IMR-90 (cell line): Measurements from ENCODE around the gene CDC45. TPM values are rescaled to one million over a fixed set of nuclear protein-coding genes. Genes with fewer than 3 reads are reported as not detected.

ENCODE experiments used
- ATAC-seq: fragments of 200-7000 bp; cut with Tn5 transposase; 2 replicates; pipeline ENCODE4 v1.9.1; 2020; ENCODE audit warnings: low read depth, mild to moderate bottlenecking, moderate library complexity
- BruUV-seq: library from RNA; stranded (reverse); fragments of 400-500 nt; replicated peaks from 2 replicates; lab custom pipeline; 2021; lab: Mats Ljungman, UMichigan
- CTCF ChIA-PET: fragments of 300-600 bp; formaldehyde crosslinking; extraction: SDS; loops from one replicate; lab custom pipeline; 2021; ENCODE audit warnings: antibody characterized with exemption; lab: Yijun Ruan, JAX
- POLR2A ChIA-PET: fragments of 300-600 bp; sonication (Branson Sonifier 250); formaldehyde crosslinking; loops from one replicate; lab custom pipeline; 2022; ENCODE audit warnings: antibody characterized with exemption; ENCODE audit not compliant: unreplicated experiment; lab: Charles Lee
- DNase-seq: peaks from one replicate; pipeline ENCODE4 v3.0.0; 2013
- H2AFZ ChIP-seq: replicated peaks from 2 replicates; pipeline ENCODE3; 2013; ENCODE audit warnings: low read length, mild to moderate bottlenecking; ENCODE audit not compliant: poor library complexity
- H2AK5ac ChIP-seq: 2 replicates; pipeline ENCODE4 v1.6.1; 2013; ENCODE audit warnings: low read depth, low read length, inconsistent platforms
- H2AK9ac ChIP-seq: replicated peaks from 2 replicates; pipeline ENCODE3; 2013; ENCODE audit warnings: mild to moderate bottlenecking, low read depth, low read length, moderate library complexity; ENCODE audit not compliant: poor library complexity
- H2BK120ac ChIP-seq: 2 replicates; pipeline ENCODE4 v1.6.1; 2013; ENCODE audit warnings: low read depth, low read length, inconsistent platforms
- H2BK15ac ChIP-seq: 3 replicates; pipeline ENCODE4 v1.6.1; 2013; ENCODE audit warnings: low read depth, low read length, inconsistent platforms
- H2BK20ac ChIP-seq: 2 replicates; pipeline ENCODE4 v1.6.1; 2013; ENCODE audit warnings: low read depth, mild to moderate bottlenecking, inconsistent platforms, low read length, moderate library complexity
- H2BK5ac ChIP-seq: 2 replicates; pipeline ENCODE4 v1.6.1; 2013; ENCODE audit warnings: mild to moderate bottlenecking, low read depth, low read length, inconsistent platforms; ENCODE audit not compliant: poor library complexity, severe bottlenecking
- H3K14ac ChIP-seq: replicated peaks from 2 replicates; pipeline ENCODE4 v1.6.1; 2013; ENCODE audit warnings: low read depth, low read length, inconsistent platforms
- H3K18ac ChIP-seq: 2 replicates; pipeline ENCODE4 v1.6.1; 2013; ENCODE audit warnings: low read depth, low read length, control low read depth
- H3K23ac ChIP-seq: 2 replicates; pipeline ENCODE4 v1.6.1; 2013; ENCODE audit warnings: low read depth, low read length, inconsistent platforms
- H3K27ac ChIP-seq: 2 replicates; pipeline ENCODE4 v1.5.1; 2013; ENCODE audit warnings: mild to moderate bottlenecking, control low read depth, low read length; ENCODE audit not compliant: insufficient read depth
- H3K27me3 ChIP-seq: 2 replicates; pipeline ENCODE4 v1.6.1; 2013; ENCODE audit warnings: low read length; ENCODE audit not compliant: control insufficient read depth, insufficient read depth
- H3K36me3 ChIP-seq: 2 replicates; pipeline ENCODE4 v1.6.1; 2013; ENCODE audit warnings: low read length, mixed read lengths; ENCODE audit not compliant: control insufficient read depth, insufficient read depth
- H3K4ac ChIP-seq: 2 replicates; pipeline ENCODE4 v1.6.1; 2013; ENCODE audit warnings: low read depth, low read length, inconsistent platforms
- H3K4me1 ChIP-seq: 2 replicates; pipeline ENCODE4 v1.6.1; 2013; ENCODE audit warnings: low read length, mixed read lengths; ENCODE audit not compliant: control insufficient read depth, insufficient read depth
- H3K4me2 ChIP-seq: 2 replicates; pipeline ENCODE4 v1.6.1; 2013; ENCODE audit warnings: low read depth, mild to moderate bottlenecking, control low read depth, low read length, moderate library complexity
- H3K4me3 ChIP-seq: 2 replicates; pipeline ENCODE4 v1.5.1; 2013; ENCODE audit warnings: low read depth, mild to moderate bottlenecking, control low read depth, low read length, moderate library complexity; ENCODE audit not compliant: insufficient read depth
- H3K56ac ChIP-seq: 2 replicates; pipeline ENCODE4 v1.6.1; 2013; ENCODE audit warnings: low read length, inconsistent platforms; ENCODE audit not compliant: insufficient read depth; ENCODE audit errors: extremely low read depth
- H3K79me1 ChIP-seq, 2 experiments: 2 replicates each; pipeline ENCODE4 v1.6.1; 2013; ENCODE audit warnings: low read length in 2 of 2, inconsistent platforms in 1 of 2, low read depth in 1 of 2
- H3K9ac ChIP-seq: 2 replicates; pipeline ENCODE4 v1.6.1; 2013; ENCODE audit warnings: low read depth, low read length, control low read depth
- H3K9me1 ChIP-seq: 2 replicates; pipeline ENCODE4 v1.6.1; 2013; ENCODE audit warnings: low read length, inconsistent platforms; ENCODE audit not compliant: insufficient read depth
- H3K9me3 ChIP-seq: 2 replicates; pipeline ENCODE4 v1.6.1; 2013; ENCODE audit warnings: low read length; ENCODE audit not compliant: control insufficient read depth, insufficient read depth
- H4K20me1 ChIP-seq: 2 replicates; pipeline ENCODE4 v1.6.1; 2013; ENCODE audit warnings: low read length, inconsistent platforms; ENCODE audit not compliant: insufficient read depth
- H4K5ac ChIP-seq: 2 replicates; pipeline ENCODE4 v1.6.1; 2013; ENCODE audit warnings: mild to moderate bottlenecking, low read depth, low read length, control low read depth
- H4K8ac ChIP-seq, 2 experiments: 2 replicates each; pipeline ENCODE4 v1.6.1; 2013; ENCODE audit warnings: low read depth in 2 of 2, low read length in 2 of 2, control low read depth in 1 of 2, inconsistent platforms in 1 of 2
- H4K91ac ChIP-seq: 2 replicates; pipeline ENCODE4 v1.6.1; 2013; ENCODE audit warnings: low read depth, low read length, inconsistent platforms; ENCODE audit not compliant: insufficient read depth
- BHLHE40 ChIP-seq: fragments of 150-350 bp; IDR thresholded peaks from 2 replicates; pipeline ENCODE4 v1.6.1; 2016; ENCODE audit warnings: mild to moderate bottlenecking, low read depth, low read length
- CEBPB ChIP-seq: IDR thresholded peaks from 2 replicates; pipeline ENCODE4 v1.6.1; 2012; ENCODE audit warnings: low read depth, low read length, improper control_type of control experiment
- MAFK ChIP-seq: IDR thresholded peaks from 2 replicates; pipeline ENCODE4 v1.6.1; 2012; ENCODE audit warnings: low read depth, low read length, improper control_type of control experiment
- NFE2L2 ChIP-seq: fragments of 150-350 bp; IDR thresholded peaks from 2 replicates; pipeline ENCODE4 v1.6.1; 2016; ENCODE audit warnings: low read depth, mild to moderate bottlenecking, low read length
- RFX5 ChIP-seq: IDR thresholded peaks from 2 replicates; pipeline ENCODE4 v1.8.0; 2012; ENCODE audit warnings: low read depth, mild to moderate bottlenecking, low read length, moderate library complexity
- SMC3 ChIP-seq: fragments of 150-350 bp; IDR thresholded peaks from 2 replicates; pipeline ENCODE4 v1.6.1; 2016; ENCODE audit warnings: low read depth, mild to moderate bottlenecking, antibody characterized with exemption, low read length, moderate library complexity
- WGBS, 2 experiments: methylation state at CpG; one replicate each; pipeline versions ENCODE4 v1.1.5 to v1.1.7; 2013; ENCODE audit warnings: missing lambda C conversion rate in 2 of 2; ENCODE audit not compliant: insufficient read length in 1 of 2; ENCODE audit errors: extremely low coverage in 2 of 2; 5-methylcytosine and 5-hydroxymethylcytosine counted together
- dilution Hi-C: fragments of 300-500 bp; cut with HindIII; formaldehyde crosslinking; loops from one replicate; pipeline ENCODE4 v1.14.3; 2018; ENCODE audit warnings: low sequenced_read_pairs; ENCODE audit not compliant: unreplicated experiment
- in situ Hi-C: fragments of 300-500 bp; cut with MboI; formaldehyde crosslinking; loops from 3 replicates; pipeline ENCODE4 v1.14.3; 2019; ENCODE audit warnings: low sequenced_read_pairs, inconsistent platforms, mixed read lengths
- intact Hi-C: fragments of 100-400 bp; cut with micrococcal nuclease; formaldehyde crosslinking; loops from 2 replicates; pipeline ENCODE4 v1.10.0; 2022
- polyA plus RNA-seq, 3 experiments: library from polyadenylated mRNA; depleted of rRNA; stranded (reverse); fragments of >200 nt; gene quantifications; 2 replicates each; pipeline ENCODE4 v1.2.3, GENCODE V29; 2012; ENCODE audit warnings: low replicate concordance in 1 of 3
- total RNA-seq: library from RNA; depleted of rRNA; stranded (reverse); fragments of >200 nt; gene quantifications from 2 replicates; pipeline ENCODE4 v1.2.3, GENCODE V29; 2012

Gene CDC45
- total and polyA plus RNA-seq, 2 of the 4 experiments (the other 2 are of a cell fraction): 22.7 to 44.6 TPM

DNA sequence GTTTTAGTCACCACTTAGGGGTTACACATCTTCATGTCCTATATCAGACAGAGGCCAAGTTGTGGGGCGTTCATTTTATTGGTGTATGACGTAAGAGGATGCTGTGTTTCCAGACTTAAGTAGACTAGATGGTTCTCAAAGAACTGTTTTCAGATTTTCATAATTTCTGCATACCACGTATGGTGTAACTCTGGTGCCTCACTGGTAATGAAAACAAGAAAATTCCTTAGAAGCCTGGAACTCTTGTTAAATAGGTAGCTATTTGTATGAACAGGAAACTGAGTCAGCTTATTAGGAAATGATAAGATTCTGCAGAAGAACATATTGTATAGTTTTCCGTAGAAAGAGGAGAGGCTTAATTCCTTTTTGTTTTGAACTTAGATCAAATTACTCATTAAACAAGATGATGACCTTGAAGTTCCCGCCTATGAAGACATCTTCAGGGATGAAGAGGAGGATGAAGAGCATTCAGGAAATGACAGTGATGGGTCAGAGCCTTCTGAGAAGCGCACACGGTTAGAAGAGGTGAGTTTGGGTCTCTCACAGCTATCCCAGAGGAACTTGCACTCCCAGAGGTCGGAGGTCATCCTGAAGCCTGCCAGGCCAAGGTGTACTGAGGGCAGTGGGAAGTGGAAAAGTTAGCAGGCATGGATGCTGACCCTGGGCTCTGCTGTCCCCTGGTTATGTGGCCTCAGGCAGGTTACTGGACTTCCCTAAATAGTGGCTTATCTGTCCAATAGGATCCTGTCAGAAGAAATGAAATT, 3.9 kb downstream of the CDC45 start:
- Histone ChIP-seq H3K4me1 (peaks cover 3% of the 10 kb centered on the region), H3K14ac (0 out of 2 replicates have a peak overlapping the region, but pooled peaks have one; percentile 9), H3K9ac (no peak overlapping the region), H3K27ac (peak overlapping the region; percentile 87), H2BK120ac (0 out of 2 replicates have a peak overlapping the region, but pooled peaks have one; percentile 5), H2AK9ac (no peak overlapping the region), H2BK15ac (0 out of 3 replicates have a peak overlapping the region, but pooled peaks have one; percentile 35), H3K56ac (no peak overlapping the region), H3K36me3 (peaks cover 1% of the 10 kb centered on the region; the same call in 1 of the 2 replicates), H3K79me1 (peaks cover 7 to 24% of the 10 kb centered on the region in 2 experiments; a peak in 3 of 4 replicates), H2BK20ac (no peak overlapping the region), H3K23ac (peak overlapping the region; percentile 45; the same call in 1 of the 2 replicates), H4K5ac (peak overlapping the region; percentile 17), H2AFZ (no peak overlapping the region), H4K91ac (no peak overlapping the region; the same call in 1 of the 2 replicates), H3K4ac (peak overlapping the region; percentile 20; the same call in 1 of the 2 replicates), H4K20me1 (0 out of 2 replicates have a peak, but pooled peaks cover 2% of the 10 kb centered on the region), H3K4me2 (peak overlapping the region; percentile 22; the same call in 1 of the 2 replicates), H3K18ac (peak overlapping the region; percentile 48), H3K4me3 (no peak overlapping the region), H3K9me1 (0 out of 2 replicates have a peak, but pooled peaks cover 3% of the 10 kb centered on the region), H2AK5ac (no peak overlapping the region), H4K8ac (peak overlapping the region; percentile 18 to 52; a peak in 3 of 4 replicates), H2BK5ac (peak overlapping the region; percentile 6), H3K9me3 (no peaks in the 10 kb centered on the region), H3K27me3 (no peaks in the 10 kb centered on the region)
- WGBS, 2 experiments: 90% methylated on average over 3 of the region's 8 CpGs; no CpG with 5 or more reads in 1 of the 2 experiments
- dilution Hi-C loops (no loop called here), intact Hi-C loops (no loop called here), in situ Hi-C loops (no loop called here)
- ATAC-seq: no peak
- no TSS peak for BruUV-seq
- DNase-seq: peak; percentile 81
- TF ChIP-seq MAFK (peak; percentile 11; the same call in 1 of the 2 replicates), BHLHE40 (no peak), CEBPB (peak; percentile 70), NFE2L2 (no peak), RFX5 (no peak), SMC3 (no peak)
- ChIA-PET POLR2A (no interaction called here), CTCF (interaction anchor here (0.6 kb wide), 1 partner anchor 89 kb away, joined by 3 read pairs; no protein-coding TSS in a partner anchor)
